Natural killer cell (primary cell): ENCODE measurements around the gene OR2A25. TPM values are rescaled to one million over a fixed set of nuclear protein-coding genes. Genes with fewer than 3 reads are reported as not detected.

Experiments used
- ATAC-seq, 3 donors: fragments of 150-1000 bp in 2 of 3; fragments of 200-7000 bp in 1 of 3; cut with Tn5 transposase; 1 replicate in 1 of 3; 2 replicates in 2 of 3; pipeline ENCODE4 v1.10.0; 2021; ENCODE audit warnings: mild to moderate bottlenecking in 2 of 3, moderate library complexity in 2 of 3
- DNase-seq, 2 donors: peaks; one replicate each; pipeline versions ENCODE4 v3.0.0 to v3.0.0-alpha.2; 2013 to 2021; ENCODE audit warnings: mixed read lengths in 1 of 2
- H3K27ac ChIP-seq: one replicate; pipeline ENCODE4 v1.5.1; 2013; ENCODE audit warnings: mild to moderate bottlenecking, low read length
- H3K27me3 ChIP-seq: one replicate; pipeline ENCODE4 v1.6.1; 2013; ENCODE audit warnings: low read length; ENCODE audit not compliant: control insufficient read depth, insufficient read depth
- H3K36me3 ChIP-seq: one replicate; pipeline ENCODE4 v1.6.1; 2013; ENCODE audit warnings: low read length; ENCODE audit not compliant: control insufficient read depth, insufficient read depth
- H3K4me1 ChIP-seq: one replicate; pipeline ENCODE4 v1.6.1; 2013; ENCODE audit warnings: low read length; ENCODE audit not compliant: control insufficient read depth, insufficient read depth
- H3K4me3 ChIP-seq: one replicate; pipeline ENCODE4 v1.5.1; 2013; ENCODE audit warnings: low read length
- H3K9me3 ChIP-seq: one replicate; pipeline ENCODE4 v1.6.1; 2013; ENCODE audit warnings: low read length; ENCODE audit not compliant: control insufficient read depth, insufficient read depth
- H3K27ac Mint-ChIP-seq, 2 donors: one replicate each; pipeline ENCODE4 v1.8.0; 2022; ENCODE audit warnings: mild to moderate bottlenecking in 2 of 2, mixed read lengths in 2 of 2, moderate library complexity in 1 of 2
- H3K27me3 Mint-ChIP-seq, 2 donors: one replicate each; pipeline ENCODE4 v1.8.0; 2022; ENCODE audit warnings: low read depth in 2 of 2, mixed read lengths in 2 of 2
- H3K36me3 Mint-ChIP-seq: one replicate; pipeline ENCODE4 v1.8.0; 2022; ENCODE audit warnings: mixed read lengths
- H3K4me1 Mint-ChIP-seq, 2 donors: one replicate each; pipeline ENCODE4 v1.8.0; 2022; ENCODE audit warnings: mixed read lengths in 2 of 2
- H3K4me3 Mint-ChIP-seq: one replicate; pipeline ENCODE4 v1.8.0; 2022; ENCODE audit warnings: mild to moderate bottlenecking, moderate library complexity, mixed read lengths
- H3K9me3 Mint-ChIP-seq, 2 donors: one replicate each; pipeline ENCODE4 v1.8.0; 2022; ENCODE audit warnings: mixed read lengths in 2 of 2
- CTCF ChIP-seq: fragments of 200-600 bp; IDR thresholded peaks from one replicate; pipeline ENCODE4 v1.8.0; 2022; ENCODE audit warnings: antibody characterized with exemption
- WGBS: methylation state at CpG from one replicate; pipeline ENCODE4 v1.1.7; 2013; ENCODE audit warnings: missing lambda C conversion rate; ENCODE audit not compliant: insufficient coverage; 5-methylcytosine and 5-hydroxymethylcytosine counted together
- intact Hi-C: fragments of 100-400 bp; cut with micrococcal nuclease; formaldehyde crosslinking; loops from one replicate; pipeline ENCODE4 v1.14.2; 2022
- total RNA-seq, 4 donors: library from RNA; stranded (reverse); fragments of 120-200 nt in 1 of 4; gene quantifications; one replicate each; pipeline versions ENCODE4 v1.2.3 to v1.2.4, GENCODE V29; 2013 to 2022

Gene OR2A25
- total RNA-seq, 3 donors from 2014 or later (not counting 1 experiment from before 2014, with no cell fraction given), result not detected

- no peak for ATAC-seq
- intact Hi-C loops, result no loop called here
- Histone ChIP-seq H3K9me3 (no peaks in the 10 kb centered on the region), H3K27ac (no peak overlapping the region), H3K27me3 (no peaks in the 10 kb centered on the region), H3K4me3 (no peak overlapping the region), H3K4me1 (no peaks in the 10 kb centered on the region), H3K36me3 (no peaks in the 10 kb centered on the region)
- WGBS, result 47% methylated on average over 1 of the region's 1 CpG
- Mint-ChIP-seq H3K4me3 (no peak overlapping the region), H3K27me3 (peaks cover 9 to 10% of the 10 kb centered on the region in 2 donors), H3K36me3 (no peaks in the 10 kb centered on the region), H3K27ac (no peak overlapping the region), H3K4me1 (no peaks in the 10 kb centered on the region), H3K9me3 (peaks cover 0 to 2% of the 10 kb centered on the region in 2 donors)
- no peak for TF ChIP-seq CTCF
- no peak for DNase-seq
Measured at GRCh38 chr7:144036302-144036885, 33.2 kb upstream of the OR2A25 start.

- Histone ChIP-seq H3K4me3 (no peak overlapping the region), H3K36me3 (no peaks in the 10 kb centered on the region), H3K4me1 (no peaks in the 10 kb centered on the region), H3K27ac (no peak overlapping the region), H3K9me3 (no peaks in the 10 kb centered on the region), H3K27me3 (no peaks in the 10 kb centered on the region)
- Mint-ChIP-seq H3K36me3 (no peaks in the 10 kb centered on the region), H3K9me3 (peaks cover 0 to 2% of the 10 kb centered on the region in 2 donors), H3K27ac (no peak overlapping the region), H3K27me3 (peaks cover 9% of the 10 kb centered on the region in 2 donors), H3K4me1 (no peaks in the 10 kb centered on the region), H3K4me3 (no peak overlapping the region)
- WGBS, result 89% methylated on average over 1 of the region's 1 CpG
- intact Hi-C loops, result no loop called here
- TF ChIP-seq CTCF, result no peak
- no peak for ATAC-seq
- no peak for DNase-seq
Measured at GRCh38 chr7:144037414-144038035, 32.1 kb upstream of the OR2A25 start.

- intact Hi-C loops, result no loop called here
- H3K4me3 Mint-ChIP-seq, result no peak overlapping the region
- H3K4me1 Mint-ChIP-seq, result no peaks in the 10 kb centered on the region
- Histone ChIP-seq H3K4me3 (no peak overlapping the region), H3K27ac (no peak overlapping the region), H3K27me3 (no peaks in the 10 kb centered on the region), H3K9me3 (no peaks in the 10 kb centered on the region), H3K4me1 (no peaks in the 10 kb centered on the region), H3K36me3 (no peaks in the 10 kb centered on the region)
- ATAC-seq, result no peak
- no peak for TF ChIP-seq CTCF
- no peak for DNase-seq
- peaks cover 0 to 1% of the 10 kb centered on the region in 2 donors for H3K9me3 Mint-ChIP-seq
- peaks cover 0 to 8% of the 10 kb centered on the region in 2 donors for H3K27me3 Mint-ChIP-seq
- H3K27ac Mint-ChIP-seq, result no peak overlapping the region
- 50% methylated on average over 1 of the region's 4 CpGs for WGBS
- no peaks in the 10 kb centered on the region for H3K36me3 Mint-ChIP-seq
Measured at GRCh38 chr7:144038887-144039286, 30.7 kb upstream of the OR2A25 start.
